Activated naive CD4-positive, alpha-beta T cell treated with anti-CD3 and anti-CD28 coated beads, Interleukin-2, amount 50 U/mL, for 16 hours (primary cell): ENCODE results near the gene NOP53.
"Not testable (repeated sequence)": the region's sequence is repeated elsewhere in the genome, so short reads cannot be mapped to it uniquely, and the experiment has no call there.

Experiments
- DNase-seq: peaks from one replicate; pipeline ENCODE4 v3.0.0-alpha.2; 2020

Gene NOP53

GRCh38 chr19:47719047-47719859 lies 26.1 kb upstream of the NOP53 start:
- no peak for DNase-seq

GRCh38 chr19:47720669-47721422 lies 24.5 kb upstream of the NOP53 start:
- no peak for DNase-seq

DNA sequence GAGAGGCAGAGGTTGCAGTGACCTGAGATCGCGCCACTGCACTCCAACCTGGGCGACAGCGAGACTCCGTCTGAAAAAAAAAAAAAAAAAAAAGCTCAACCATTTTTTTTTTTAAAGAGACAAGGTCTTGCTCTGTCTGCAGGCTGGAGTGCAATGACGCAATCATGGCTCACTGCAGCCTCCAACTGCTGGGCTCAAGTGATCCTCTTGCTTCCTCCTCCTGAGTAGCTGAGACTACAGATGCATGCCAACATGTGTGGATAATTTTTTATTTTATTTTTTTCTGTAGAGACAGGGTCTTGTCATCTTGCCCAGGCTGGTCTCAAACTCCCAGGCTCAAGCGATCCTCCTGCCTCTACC lies 21.8 kb upstream of the NOP53 start:
- no peak for DNase-seq

DNA sequence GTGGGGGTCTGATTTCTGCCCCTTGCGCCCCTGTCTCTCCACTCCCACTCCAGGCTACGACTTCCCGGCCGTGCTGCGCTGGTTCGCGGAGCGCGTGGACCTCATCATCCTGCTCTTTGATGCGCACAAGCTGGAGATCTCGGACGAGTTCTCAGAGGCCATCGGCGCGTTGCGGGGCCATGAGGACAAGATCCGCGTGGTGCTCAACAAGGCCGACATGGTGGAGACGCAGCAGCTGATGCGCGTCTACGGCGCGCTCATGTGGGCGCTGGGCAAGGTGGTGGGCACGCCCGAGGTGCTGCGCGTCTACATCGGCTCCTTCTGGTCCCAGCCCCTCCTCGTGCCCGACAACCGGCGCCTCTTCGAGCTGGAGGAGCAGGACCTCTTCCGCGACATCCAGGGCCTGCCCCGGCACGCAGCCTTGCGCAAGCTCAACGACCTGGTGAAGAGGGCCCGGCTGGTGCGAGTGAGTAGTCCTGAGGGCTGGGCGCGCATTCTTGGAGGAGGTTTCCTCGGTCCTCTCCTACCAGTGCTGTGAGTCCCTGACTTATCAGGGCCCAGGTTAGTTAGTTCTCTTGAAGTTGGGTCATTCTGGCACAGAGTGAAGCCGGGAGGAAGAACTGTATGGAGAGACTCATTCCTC lies 19.5 kb upstream of the NOP53 start:
- no peak for DNase-seq

DNA sequence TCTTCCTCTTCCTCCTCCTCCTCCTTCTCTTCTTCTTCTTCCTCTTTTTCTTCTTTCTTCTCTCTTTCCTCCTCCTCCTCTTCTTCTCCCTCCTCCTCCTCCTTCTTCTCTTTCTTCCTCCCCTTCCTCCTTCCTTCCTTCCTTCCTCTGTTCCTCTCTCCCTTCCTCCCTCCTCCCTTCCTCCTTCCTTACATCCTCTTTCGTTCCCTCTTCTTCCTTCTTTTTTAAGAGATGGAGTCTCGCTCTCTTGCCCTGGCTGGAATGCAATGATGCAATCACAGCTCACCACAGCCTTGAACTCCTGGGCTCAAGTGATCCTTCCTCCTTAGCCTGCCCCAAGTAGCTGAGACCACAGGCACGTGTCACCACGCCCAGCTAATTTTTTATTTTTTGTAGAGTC lies 18.9 kb upstream of the NOP53 start:
- DNase-seq, result no peak

DNA sequence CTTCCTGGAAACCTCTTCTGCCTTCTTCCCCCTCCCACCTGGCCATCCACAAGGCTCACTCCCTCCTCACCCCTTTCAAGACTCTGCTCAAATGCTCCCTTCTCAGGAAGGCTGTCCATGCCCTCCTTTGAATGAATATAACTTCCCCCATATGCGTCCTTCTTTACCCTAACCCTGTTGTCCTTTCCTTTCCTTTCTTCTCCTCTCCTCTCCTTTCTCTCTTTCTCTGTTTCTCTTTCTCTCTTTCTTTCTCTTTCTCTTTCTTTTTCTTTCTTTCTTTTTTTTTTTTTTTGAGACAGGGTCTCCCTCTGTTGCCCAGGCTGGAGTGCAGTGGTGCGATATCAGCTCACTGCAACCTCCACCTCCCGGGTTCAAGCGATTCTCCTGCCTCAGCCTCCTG lies 17.1 kb upstream of the NOP53 start:
- DNase-seq, result not testable (repeated sequence)

DNA sequence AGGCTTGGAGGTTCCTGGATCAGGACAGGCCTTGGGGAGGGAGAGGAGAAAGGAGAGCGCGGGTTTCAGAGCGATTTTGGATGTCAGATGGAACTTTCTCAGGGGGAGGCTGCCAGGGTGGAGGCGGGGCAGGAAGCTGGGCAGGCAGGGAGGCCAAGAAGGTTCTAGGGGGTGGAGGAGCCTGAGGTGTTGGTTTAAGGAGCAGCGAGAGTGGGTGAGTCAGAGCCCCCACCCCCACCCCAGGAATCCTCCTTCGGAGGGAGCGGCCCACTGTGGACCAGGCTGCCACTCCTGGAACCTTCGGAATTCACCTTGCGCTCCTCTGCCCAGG lies 15.9 kb upstream of the NOP53 start:
- no peak for DNase-seq

- DNase-seq, result peak; percentile 62
Measured at GRCh38 chr19:47729799-47730520, 15.4 kb upstream of the NOP53 start.

DNA sequence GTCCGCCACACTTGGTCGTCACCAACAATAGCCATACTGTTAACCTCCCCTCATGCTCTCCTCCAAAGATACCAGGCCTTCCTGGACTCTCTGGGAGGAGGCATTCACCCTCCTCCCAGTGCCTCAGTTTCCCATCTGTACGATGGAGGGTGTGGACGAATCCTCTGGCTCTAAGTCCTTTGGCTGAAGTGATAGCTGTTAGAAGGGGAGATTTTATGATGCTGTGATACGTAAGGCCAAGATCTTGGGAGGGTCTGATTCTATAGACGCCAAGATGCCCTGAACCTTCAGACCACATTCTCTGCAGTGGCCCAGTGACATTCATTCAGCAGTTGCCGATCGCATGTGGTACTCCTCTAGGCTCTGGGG lies 14.8 kb upstream of the NOP53 start:
- DNase-seq, result no peak

- no peak for DNase-seq
Measured at GRCh38 chr19:47730910-47731309, 14.4 kb upstream of the NOP53 start.

DNA sequence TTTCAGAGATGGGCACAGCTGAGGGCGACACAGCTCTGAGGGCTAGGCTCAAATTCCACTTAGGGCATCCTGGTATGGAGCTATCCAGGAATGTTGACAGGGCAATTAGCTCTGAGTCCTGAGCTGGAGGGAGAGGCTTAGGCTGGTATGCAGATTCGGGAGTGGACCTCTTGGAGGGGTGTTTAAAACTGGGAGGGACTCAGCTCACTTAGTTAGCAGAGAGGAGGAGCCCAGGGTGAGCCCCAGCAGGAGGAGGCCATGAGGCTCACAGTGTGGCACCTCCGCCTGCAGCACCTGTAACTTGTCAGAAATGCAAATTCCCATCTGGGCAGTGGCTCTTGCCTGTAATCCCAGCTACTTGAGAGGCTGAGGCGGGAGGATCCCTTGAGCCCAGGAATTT lies 10.2 kb upstream of the NOP53 start:
- DNase-seq, result no peak

DNA sequence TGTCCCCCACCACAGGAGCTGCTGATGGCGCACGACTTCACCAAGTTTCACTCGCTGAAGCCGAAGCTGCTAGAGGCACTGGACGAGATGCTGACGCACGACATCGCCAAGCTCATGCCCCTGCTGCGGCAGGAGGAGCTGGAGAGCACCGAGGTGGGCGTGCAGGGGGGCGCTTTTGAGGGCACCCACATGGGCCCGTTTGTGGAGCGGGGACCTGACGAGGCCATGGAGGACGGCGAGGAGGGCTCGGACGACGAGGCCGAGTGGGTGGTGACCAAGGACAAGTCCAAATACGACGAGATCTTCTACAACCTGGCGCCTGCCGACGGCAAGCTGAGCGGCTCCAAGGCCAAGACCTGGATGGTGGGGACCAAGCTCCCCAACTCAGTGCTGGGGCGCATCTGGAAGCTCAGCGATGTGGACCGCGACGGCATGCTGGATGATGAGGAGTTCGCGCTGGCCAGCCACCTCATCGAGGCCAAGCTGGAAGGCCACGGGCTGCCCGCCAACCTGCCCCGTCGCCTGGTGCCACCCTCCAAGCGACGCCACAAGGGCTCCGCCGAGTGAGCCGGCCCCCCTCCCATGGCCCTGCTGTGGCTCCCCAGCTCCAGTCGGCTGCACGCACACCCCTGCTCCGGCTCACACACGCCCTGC lies 4.4 kb upstream of the NOP53 start:
- DNase-seq, result no peak

- DNase-seq, result no peak
Measured at GRCh38 chr19:47741544-47742140, 3.7 kb upstream of the NOP53 start.

DNA sequence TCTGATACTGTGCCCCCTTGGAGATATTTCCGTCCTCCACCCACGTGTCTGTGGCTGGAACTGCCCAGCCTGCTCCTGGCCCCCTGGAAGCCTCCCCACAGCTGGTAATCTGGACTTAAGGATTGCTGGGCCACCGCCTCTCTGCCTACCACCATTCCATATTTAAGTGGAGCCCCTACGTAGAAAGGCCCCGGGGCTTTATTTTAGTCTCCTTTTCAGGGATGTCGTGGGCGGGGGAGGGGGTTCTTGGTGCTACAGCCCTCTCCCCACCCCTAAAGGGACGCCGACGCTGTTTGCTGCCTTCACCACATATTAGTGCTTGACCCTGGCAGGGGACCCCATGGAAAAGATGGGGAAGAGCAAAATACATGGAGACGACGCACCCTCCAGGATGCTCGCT lies 2.7 kb upstream of the NOP53 start:
- DNase-seq, result no peak

- DNase-seq, result not testable (repeated sequence)
Measured at GRCh38 chr19:47746129-47746528, 783 bp downstream of the NOP53 start.

DNA sequence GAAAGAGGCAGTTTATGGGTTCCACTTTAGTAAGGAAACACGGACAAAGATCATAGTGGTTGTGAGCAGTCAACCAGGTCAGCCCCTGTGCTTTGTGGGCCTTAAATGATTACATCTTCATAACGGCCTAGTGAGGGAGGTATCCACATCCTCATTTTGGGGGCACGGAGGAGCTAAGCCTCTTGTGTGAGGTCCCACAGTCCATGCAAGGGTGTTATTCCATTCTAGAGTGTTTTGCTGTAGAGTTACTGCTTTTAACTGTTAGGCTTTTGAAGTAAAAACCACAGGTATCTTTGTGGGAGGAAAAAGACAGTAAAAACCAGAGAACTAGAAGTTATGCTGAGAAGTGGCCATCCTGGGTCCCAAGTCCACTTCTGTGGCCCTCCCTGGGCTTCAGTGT lies 4.0 kb downstream of the NOP53 start:
- no peak for DNase-seq

- DNase-seq, result no peak
Measured at GRCh38 chr19:47750752-47751151, 5.4 kb downstream of the NOP53 start.

DNA sequence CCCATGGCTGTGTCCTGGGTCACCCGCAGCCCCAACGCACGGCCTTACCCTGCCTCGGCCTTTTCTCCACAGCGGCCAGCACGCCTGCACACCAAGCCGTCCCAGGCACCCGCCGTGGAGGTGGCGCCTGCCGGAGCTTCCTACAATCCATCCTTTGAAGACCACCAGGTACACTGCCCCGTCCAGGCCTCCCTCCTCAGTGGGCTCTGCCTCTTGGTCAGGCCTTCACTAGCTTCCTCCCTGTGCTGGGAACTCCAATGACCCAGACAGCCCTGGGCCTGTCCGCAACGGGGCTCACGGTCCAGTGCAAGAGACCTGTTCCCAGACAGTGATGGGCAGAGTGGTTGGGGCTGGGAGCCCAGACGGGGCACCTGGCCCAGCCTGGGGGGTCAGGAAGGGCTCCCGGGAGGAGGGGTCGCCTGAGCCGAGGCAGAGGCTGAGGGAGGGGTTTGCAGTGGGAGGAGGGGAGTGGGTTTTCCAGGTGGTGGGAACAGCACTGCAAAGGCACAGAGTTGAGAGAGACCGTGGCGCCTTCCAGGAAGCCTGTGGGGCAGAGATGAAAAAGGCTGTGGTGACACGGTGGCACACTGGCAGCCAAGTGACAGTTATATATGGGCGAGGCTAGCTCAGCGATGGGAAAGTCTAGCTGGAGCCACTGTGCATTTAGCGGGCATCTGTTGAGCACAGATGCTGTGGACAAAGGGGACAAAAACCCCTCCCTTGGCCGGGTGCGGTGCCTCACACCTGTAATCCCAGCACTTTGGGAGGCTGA lies 7.3 kb downstream of the NOP53 start:
- no peak for DNase-seq

DNA sequence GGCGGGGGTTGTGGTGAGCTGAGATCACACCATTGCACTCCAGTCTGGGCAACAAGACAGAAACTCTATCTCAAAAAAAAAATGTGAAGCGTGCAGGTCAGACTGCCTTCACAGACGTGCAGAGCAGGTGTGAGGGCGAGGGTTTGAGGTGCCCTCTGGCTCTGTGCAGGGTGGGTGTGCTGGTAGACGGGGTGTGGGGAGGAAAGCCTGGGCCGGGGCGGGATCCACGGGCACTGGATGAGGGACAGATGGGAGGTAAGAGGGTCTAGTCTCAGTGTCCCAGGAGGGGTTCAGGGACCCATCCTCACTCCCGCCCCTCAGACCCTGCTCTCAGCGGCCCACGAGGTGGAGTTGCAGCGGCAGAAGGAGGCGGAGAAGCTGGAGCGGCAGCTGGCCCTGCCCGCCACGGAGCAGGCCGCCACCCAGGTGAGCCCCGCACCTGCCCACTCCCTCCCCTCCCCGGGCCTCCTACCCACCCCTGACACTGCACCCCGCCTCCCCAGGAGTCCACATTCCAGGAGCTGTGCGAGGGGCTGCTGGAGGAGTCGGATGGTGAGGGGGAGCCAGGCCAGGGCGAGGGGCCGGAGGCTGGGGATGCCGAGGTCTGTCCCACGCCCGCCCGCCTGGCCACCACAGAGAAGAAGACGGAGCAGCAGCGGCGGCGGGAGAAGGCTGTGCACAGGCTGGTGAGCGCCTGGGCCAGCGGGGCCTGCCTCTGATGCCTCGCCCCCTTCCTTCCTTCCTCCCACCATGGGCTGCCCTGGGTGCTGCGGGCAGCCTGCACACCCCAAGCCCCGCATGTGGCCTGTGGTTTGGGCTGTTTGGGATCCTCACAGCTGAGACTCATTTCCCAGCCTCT lies 9.1 kb downstream of the NOP53 start:
- DNase-seq, result no peak

- DNase-seq, result no peak
Measured at GRCh38 chr19:47755065-47755761, 9.9 kb downstream of the NOP53 start.
